HepG2 (cell line): ENCODE measurements around the gene BST2. TPM values are rescaled to one million over a fixed set of nuclear protein-coding genes. Genes with fewer than 3 reads are reported as not detected.

Experiments used
- ATRX ChIP-seq: sonication (generic); formaldehyde crosslinking; IDR thresholded peaks from 2 replicates; pipeline ENCODE4 v1.4.0; 2020; ENCODE audit warnings: missing genetic modification reagents, borderline replicate concordance
- ETV6 ChIP-seq: sonication (generic); formaldehyde crosslinking; conservative IDR thresholded peaks from 2 replicates; pipeline ENCODE4 v1.4.0; 2020; ENCODE audit warnings: missing genetic modification reagents
- HNF4A ChIP-seq: sonication (generic); formaldehyde crosslinking; IDR thresholded peaks from 2 replicates; pipeline ENCODE4 v1.4.0; 2020; ENCODE audit warnings: missing genetic modification reagents
- MIER2 ChIP-seq: IDR thresholded peaks from 2 replicates; pipeline ENCODE4 v1.6.1; 2016; ENCODE audit warnings: missing biosample characterization, missing genetic modification reagents
- MYC ChIP-seq: sonication (generic); formaldehyde crosslinking; IDR thresholded peaks from 2 replicates; pipeline ENCODE4 v1.9.0; 2021; ENCODE audit warnings: missing genetic modification reagents, borderline replicate concordance
- NCOR1 ChIP-seq: fragments of 200-600 bp; sonication (generic); IDR thresholded peaks from 2 replicates; pipeline ENCODE4 v1.7.0; 2017; ENCODE audit warnings: antibody characterized with exemption, low read length, borderline replicate concordance
- NFKBIZ ChIP-seq: IDR thresholded peaks from 2 replicates; pipeline ENCODE4 v1.6.1; 2018; ENCODE audit warnings: missing genetic modification reagents, missing compliant biosample characterization
- NRL ChIP-seq: sonication (generic); formaldehyde crosslinking; IDR thresholded peaks from 2 replicates; pipeline ENCODE4 v1.5.0; 2020; ENCODE audit warnings: missing genetic modification reagents, mild to moderate bottlenecking, moderate library complexity, borderline replicate concordance
- SP4 ChIP-seq: sonication (generic); formaldehyde crosslinking; IDR thresholded peaks from 2 replicates; pipeline ENCODE4 v1.8.1; 2023; ENCODE audit warnings: mild to moderate bottlenecking, missing genetic modification reagents
- TMF1 ChIP-seq: sonication (generic); formaldehyde crosslinking; IDR thresholded peaks from 2 replicates; pipeline ENCODE4 v1.8.1; 2022; ENCODE audit warnings: low read depth, missing genetic modification reagents
- U2AF1 ChIP-seq: fragments of 200-400 bp; formaldehyde crosslinking; optimal IDR thresholded peaks from 2 replicates; pipeline ENCODE3; 2017; ENCODE audit warnings: mild to moderate bottlenecking, low read depth, low read length
- ZEB1 ChIP-seq: IDR thresholded peaks from 2 replicates; pipeline ENCODE4 v1.6.1; 2012; ENCODE audit warnings: mild to moderate bottlenecking, low read depth, inconsistent platforms; ENCODE audit not compliant: insufficient replicate concordance
- ZMAT3 ChIP-seq: sonication (generic); formaldehyde crosslinking; conservative IDR thresholded peaks from 2 replicates; pipeline ENCODE4 v1.7.0; 2021; ENCODE audit warnings: missing genetic modification reagents
- ZNF260 ChIP-seq: sonication (generic); formaldehyde crosslinking; IDR thresholded peaks from 2 replicates; pipeline ENCODE4 v1.4.0; 2020; ENCODE audit warnings: missing genetic modification reagents, low read depth, mild to moderate bottlenecking, borderline replicate concordance
- ZNF292 ChIP-seq: sonication (generic); formaldehyde crosslinking; IDR thresholded peaks from 2 replicates; pipeline ENCODE4 v1.8.1; 2022; ENCODE audit warnings: mild to moderate bottlenecking, low read depth, missing genetic modification reagents, borderline replicate concordance
- ZNF670 ChIP-seq: sonication (generic); formaldehyde crosslinking; IDR thresholded peaks from 2 replicates; pipeline ENCODE4 v1.8.0; 2022; ENCODE audit warnings: mild to moderate bottlenecking, missing genetic modification reagents, borderline replicate concordance
- polyA plus RNA-seq, 8 experiments: library from polyadenylated mRNA; depleted of rRNA in 3 of 8; stranded (reverse) in 7 of 8; unstranded in 1 of 8; fragments of >200 nt; fragmentation: Illumina TruSeq in 4 of 8; extraction: Trizol in 4 of 8; gene quantifications; 2 replicates each; pipeline versions ENCODE4 v1.2.1 to v1.2.3, GENCODE V29; 2011 to 2016; ENCODE audit warnings: low read depth in 4 of 8, missing spikeins in 1 of 8, mixed read lengths in 1 of 8; ENCODE audit not compliant: insufficient read depth in 1 of 8
- total RNA-seq, 5 experiments: library from RNA; depleted of rRNA; stranded (reverse); fragments of >200 nt; fragmentation: Illumina TruSeq; extraction: Trizol; gene quantifications; 2 replicates each; pipeline ENCODE4 v1.2.3, GENCODE V29; 2016; ENCODE audit warnings: low read depth in 1 of 5
- TF ChIP-seq, protein P1 (sequence below): sonication (generic); formaldehyde crosslinking; conservative IDR thresholded peaks from 2 replicates; pipeline ENCODE4 v1.4.0; 2020; ENCODE audit warnings: mild to moderate bottlenecking, missing genetic modification reagents, moderate library complexity
- TF ChIP-seq, protein P2 (sequence below): sonication (generic); formaldehyde crosslinking; IDR thresholded peaks from 2 replicates; pipeline ENCODE4 v1.4.0; 2020; ENCODE audit warnings: missing genetic modification reagents, mild to moderate bottlenecking, borderline replicate concordance
- TF ChIP-seq, protein P3 (sequence below): sonication (generic); formaldehyde crosslinking; IDR thresholded peaks from 2 replicates; pipeline ENCODE4 v1.8.0; 2022; ENCODE audit warnings: missing genetic modification reagents, low read depth, mild to moderate bottlenecking, borderline replicate concordance
- TF ChIP-seq, protein P4 (sequence below): sonication (generic); formaldehyde crosslinking; IDR thresholded peaks from 2 replicates; pipeline ENCODE4 v1.8.0; 2022; ENCODE audit warnings: mild to moderate bottlenecking, missing genetic modification reagents; ENCODE audit not compliant: insufficient replicate concordance
- TF ChIP-seq, protein P5 (sequence below): sonication (generic); formaldehyde crosslinking; IDR thresholded peaks from 2 replicates; pipeline ENCODE4 v1.4.0; 2020; ENCODE audit warnings: low read depth, mild to moderate bottlenecking, missing genetic modification reagents

BST2 gene
- total and polyA plus RNA-seq, 2 of the 13 experiments (the other 11 are each of a cell fraction or from before 2014, with no cell fraction given) = 58.8 to 93.8 TPM

DNA sequence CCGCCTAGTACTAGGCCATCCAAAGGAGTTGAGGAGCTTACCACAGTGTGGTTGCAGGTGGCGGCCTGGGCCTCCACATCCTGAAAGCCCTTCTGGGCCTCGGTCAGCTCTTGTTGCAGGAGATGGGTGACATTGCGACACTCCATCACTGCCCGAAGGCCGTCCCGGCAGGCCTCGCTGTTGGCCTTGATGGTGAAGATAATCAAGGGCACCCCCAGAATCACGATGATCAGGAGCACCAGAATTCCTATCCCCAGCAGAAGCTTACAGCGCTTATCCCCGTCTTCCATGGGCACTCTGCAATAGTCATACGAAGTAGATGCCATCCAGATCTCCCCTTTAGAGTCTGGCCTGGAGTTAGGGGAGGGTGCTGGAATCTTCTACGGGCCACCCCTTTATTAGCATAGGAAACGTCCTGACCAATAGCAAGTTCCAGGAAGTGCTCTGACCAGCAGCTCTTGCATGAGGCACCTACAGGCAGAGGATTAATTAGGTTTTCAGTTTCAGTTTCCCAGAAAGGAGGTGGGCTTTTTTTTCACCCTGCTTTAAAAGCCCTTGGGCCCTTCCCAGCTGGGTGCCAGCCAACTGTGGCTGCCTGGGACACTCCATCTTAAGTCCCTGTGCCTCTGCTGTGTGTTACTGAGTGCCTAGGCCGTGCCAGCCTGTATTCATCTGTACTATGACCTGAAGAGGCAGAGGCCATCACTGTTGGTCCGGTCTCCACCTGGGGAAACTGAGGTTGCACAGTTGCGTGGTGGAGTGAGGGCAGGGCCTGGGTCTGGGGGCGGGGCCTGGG lies at the start of gene BST2 (continued):
- TF ChIP-seq ZNF292 (CRISPR knock-in tag) (0 out of 2 replicates have a peak, but pooled peaks have one; percentile 34), ATRX (CRISPR knock-in tag) (no peak), ETV6 (CRISPR knock-in tag) (no peak), NFKBIZ (CRISPR knock-in tag) (no peak; the same call in 1 of the 2 replicates), NRL (0 out of 2 replicates have a peak, but pooled peaks have one; percentile 60), ZNF260 (CRISPR knock-in tag) (no peak), ZNF670 (peak; percentile 38; the same call in 1 of the 2 replicates), TMF1 (peak; percentile 68; the same call in 1 of the 2 replicates), MYC (CRISPR knock-in tag) (peak; percentile 29; the same call in 1 of the 2 replicates), ZMAT3 (CRISPR knock-in tag) (no peak), ZEB1 (peak; percentile 79), HNF4A (0 out of 2 replicates have a peak, but pooled peaks have one; percentile 4), U2AF1 (no peak), NCOR1 (no peak), MIER2 (CRISPR knock-in tag) (no peak), SP4 (peak; percentile 72)
- TF ChIP-seq, protein P1, sequence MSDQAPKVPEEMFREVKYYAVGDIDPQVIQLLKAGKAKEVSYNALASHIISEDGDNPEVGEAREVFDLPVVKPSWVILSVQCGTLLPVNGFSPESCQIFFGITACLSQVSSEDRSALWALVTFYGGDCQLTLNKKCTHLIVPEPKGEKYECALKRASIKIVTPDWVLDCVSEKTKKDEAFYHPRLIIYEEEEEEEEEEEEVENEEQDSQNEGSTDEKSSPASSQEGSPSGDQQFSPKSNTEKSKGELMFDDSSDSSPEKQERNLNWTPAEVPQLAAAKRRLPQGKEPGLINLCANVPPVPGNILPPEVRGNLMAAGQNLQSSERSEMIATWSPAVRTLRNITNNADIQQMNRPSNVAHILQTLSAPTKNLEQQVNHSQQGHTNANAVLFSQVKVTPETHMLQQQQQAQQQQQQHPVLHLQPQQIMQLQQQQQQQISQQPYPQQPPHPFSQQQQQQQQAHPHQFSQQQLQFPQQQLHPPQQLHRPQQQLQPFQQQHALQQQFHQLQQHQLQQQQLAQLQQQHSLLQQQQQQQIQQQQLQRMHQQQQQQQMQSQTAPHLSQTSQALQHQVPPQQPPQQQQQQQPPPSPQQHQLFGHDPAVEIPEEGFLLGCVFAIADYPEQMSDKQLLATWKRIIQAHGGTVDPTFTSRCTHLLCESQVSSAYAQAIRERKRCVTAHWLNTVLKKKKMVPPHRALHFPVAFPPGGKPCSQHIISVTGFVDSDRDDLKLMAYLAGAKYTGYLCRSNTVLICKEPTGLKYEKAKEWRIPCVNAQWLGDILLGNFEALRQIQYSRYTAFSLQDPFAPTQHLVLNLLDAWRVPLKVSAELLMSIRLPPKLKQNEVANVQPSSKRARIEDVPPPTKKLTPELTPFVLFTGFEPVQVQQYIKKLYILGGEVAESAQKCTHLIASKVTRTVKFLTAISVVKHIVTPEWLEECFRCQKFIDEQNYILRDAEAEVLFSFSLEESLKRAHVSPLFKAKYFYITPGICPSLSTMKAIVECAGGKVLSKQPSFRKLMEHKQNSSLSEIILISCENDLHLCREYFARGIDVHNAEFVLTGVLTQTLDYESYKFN (CRISPR knock-in tag) = peak; percentile 32; the same call in 1 of the 2 replicates
- TF ChIP-seq, protein P2, sequence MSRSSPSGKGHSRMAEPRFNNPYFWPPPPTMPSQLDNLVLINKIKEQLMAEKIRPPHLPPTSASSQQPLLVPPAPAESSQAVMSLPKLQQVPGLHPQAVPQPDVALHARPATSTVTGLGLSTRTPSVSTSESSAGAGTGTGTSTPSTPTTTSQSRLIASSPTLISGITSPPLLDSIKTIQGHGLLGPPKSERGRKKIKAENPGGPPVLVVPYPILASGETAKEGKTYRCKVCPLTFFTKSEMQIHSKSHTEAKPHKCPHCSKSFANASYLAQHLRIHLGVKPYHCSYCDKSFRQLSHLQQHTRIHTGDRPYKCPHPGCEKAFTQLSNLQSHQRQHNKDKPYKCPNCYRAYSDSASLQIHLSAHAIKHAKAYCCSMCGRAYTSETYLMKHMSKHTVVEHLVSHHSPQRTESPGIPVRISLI (CRISPR knock-in tag) = peak; percentile 74; the same call in 1 of the 2 replicates
- TF ChIP-seq, protein P3, sequence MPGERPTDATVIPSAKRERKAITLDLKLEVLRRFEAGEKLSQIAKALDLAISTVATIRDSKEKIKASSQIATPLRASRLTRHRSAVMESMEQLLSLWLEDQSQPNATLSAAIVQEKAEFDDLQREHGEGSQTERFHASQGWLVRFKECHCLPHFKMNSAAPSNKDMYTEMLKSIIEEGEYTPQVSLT (CRISPR knock-in tag) = no peak
- TF ChIP-seq, protein P4, sequence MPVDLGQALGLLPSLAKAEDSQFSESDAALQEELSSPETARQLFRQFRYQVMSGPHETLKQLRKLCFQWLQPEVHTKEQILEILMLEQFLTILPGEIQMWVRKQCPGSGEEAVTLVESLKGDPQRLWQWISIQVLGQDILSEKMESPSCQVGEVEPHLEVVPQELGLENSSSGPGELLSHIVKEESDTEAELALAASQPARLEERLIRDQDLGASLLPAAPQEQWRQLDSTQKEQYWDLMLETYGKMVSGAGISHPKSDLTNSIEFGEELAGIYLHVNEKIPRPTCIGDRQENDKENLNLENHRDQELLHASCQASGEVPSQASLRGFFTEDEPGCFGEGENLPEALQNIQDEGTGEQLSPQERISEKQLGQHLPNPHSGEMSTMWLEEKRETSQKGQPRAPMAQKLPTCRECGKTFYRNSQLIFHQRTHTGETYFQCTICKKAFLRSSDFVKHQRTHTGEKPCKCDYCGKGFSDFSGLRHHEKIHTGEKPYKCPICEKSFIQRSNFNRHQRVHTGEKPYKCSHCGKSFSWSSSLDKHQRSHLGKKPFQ (CRISPR knock-in tag) = peak; percentile 36
- TF ChIP-seq, protein P5, sequence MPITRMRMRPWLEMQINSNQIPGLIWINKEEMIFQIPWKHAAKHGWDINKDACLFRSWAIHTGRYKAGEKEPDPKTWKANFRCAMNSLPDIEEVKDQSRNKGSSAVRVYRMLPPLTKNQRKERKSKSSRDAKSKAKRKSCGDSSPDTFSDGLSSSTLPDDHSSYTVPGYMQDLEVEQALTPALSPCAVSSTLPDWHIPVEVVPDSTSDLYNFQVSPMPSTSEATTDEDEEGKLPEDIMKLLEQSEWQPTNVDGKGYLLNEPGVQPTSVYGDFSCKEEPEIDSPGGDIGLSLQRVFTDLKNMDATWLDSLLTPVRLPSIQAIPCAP (CRISPR knock-in tag) = no peak
